Dedifferentiated amniotic fluid mesenchymal stem cell (primary cell): Measurements from ENCODE around the gene TMBIM4.
A peak's percentile ranks its signal among the peaks of the same experiment; 100 is the strongest.

Source experiments
- DNase-seq: peaks from one replicate; pipeline ENCODE4 v3.0.0-alpha.2; 2016; ENCODE audit errors: extremely low spot score

TMBIM4 gene

GRCh38 chr12:66140731-66141130, 29.1 kb downstream of the TMBIM4 start:
- no peak for DNase-seq

- no peak for DNase-seq
Measured at GRCh38 chr12:66139328-66139727, 30.5 kb downstream of the TMBIM4 start.

DNA sequence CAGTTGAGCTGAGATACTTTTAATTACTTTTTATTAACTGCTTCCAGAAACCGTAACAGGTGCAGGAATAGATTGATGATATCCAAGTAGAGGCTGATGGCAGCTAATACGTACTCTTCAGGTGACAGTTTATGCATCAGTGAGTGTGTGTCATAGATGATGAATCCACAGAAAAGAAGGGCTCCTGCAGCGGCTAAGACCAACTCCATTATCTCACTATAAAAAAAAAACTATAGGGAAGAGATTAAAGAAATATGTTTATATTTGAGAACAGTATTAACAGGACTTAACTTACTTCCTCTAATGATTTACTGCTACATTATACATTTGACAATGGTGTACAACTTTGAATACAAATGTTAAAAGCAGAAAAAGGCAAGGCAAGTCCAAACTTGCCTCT, 31.9 kb downstream of the TMBIM4 start:
- no peak for DNase-seq

DNA sequence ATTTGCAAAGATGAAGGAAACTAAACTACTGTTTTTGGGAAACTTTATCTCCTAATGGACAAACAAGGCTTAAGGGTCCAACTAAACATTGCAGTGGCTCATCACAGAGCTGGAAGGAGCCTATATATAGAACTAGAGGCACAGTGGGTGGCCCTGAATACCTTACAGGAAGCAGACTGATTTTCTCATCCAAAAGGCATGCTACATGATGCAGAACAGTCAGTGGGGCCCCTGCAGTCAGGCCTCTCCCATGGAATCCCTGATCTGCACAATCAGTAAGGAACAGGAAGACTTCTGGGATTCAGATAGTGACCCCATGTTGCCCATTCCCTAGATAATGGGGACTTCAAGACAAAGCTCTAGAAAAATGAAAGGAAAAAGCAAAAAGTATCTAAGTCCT, 37.4 kb downstream of the TMBIM4 start:
- peak; percentile 47 for DNase-seq

DNA sequence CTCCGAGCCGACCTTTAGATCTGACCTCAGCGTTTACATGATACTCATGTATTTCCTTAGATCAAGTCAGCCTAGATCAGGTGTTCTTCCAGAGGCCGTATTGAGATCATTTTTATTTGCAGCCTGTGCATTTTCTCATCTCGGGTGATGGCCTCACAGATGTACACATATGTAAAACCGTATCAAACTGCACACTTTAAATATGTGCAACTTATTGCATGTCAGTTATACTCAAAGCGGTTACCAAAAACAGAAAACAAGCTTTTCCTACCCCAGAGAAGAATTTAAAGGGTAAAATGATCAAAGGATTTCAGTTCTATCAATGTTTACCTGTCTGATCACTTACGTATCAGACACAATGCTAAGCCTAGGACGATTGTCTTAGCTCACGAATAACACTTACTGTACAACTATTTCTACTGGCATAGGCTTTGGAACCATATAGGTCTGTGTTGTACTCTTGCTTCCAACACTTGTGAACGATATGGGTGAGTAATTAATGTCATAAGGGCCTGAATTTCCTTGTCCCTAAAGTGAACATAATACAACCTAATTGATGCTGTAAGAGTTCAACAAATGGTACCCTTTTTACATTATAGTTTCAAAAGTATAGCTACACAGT, 38.6 kb downstream of the TMBIM4 start:
- DNase-seq = no peak

DNA sequence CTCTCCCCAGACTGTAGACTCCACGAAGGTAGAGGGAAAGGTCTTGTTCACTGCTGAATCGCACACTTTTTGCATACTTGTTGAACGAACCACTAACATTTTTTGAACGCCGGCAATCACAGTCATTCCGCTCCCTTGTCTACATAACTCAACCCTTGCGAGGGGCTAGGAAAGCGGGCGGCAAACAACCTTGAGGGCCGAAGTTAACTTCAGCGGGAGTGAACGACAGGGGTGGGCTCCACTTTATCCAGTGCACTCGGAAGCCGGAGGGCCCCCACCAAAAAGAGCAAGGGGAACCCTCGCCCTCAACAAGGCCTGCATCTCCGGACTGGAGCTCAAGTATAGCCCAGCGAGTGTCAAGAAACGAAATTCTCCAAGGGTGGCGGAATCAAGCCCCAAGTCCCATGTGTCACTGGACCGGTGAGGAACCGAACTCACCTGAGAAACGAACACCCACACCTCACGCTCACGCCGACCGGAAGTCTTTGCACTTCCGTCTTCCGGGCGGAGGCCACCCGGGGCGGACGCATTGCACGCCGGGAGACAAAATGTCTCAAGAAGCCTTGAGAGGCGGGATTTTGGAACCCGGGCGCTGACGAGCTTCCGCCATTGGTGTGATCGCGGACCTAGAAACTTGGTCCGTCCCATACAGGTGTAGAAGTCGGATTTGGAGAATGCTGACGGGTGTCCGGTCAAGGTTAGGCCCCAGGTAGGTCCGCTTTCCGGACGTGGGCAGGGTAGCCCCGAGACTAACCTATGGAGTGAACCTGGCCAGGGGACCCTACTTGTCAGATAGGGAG, 39.3 kb downstream of the TMBIM4 start, which contains the start of gene LLPH:
Gene LLPH, minus strand, starts transcription at position 484 of the 800 bp plus-strand sequence. CDS start 1,644 bp downstream, outside the sequence.
- peak; percentile 86 for DNase-seq

GRCh38 chr12:66129934-66130266, 39.9 kb downstream of the TMBIM4 start:
- no peak for DNase-seq

DNA sequence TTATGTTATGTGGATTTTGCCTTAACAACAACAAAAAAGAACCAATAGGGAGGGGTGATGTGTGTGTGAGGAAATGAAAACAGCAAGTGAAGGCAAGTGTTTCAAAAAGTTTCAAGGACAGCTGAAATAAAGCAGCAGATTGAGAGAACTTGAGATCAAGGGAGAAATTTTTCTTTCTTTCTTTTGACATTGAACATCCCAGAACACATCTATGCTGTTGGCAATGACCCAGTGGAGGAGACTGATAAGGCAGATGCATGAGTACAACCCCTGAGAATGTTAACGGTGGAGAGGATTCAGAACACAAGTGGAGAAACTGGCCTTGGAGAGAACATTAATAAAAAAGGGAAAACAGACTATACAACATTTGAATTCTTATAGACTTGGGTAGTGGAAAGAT, 42.1 kb downstream of the TMBIM4 start:
- no peak for DNase-seq

- no peak for DNase-seq
Measured at GRCh38 chr12:66120477-66120876, 49.3 kb downstream of the TMBIM4 start.

DNA sequence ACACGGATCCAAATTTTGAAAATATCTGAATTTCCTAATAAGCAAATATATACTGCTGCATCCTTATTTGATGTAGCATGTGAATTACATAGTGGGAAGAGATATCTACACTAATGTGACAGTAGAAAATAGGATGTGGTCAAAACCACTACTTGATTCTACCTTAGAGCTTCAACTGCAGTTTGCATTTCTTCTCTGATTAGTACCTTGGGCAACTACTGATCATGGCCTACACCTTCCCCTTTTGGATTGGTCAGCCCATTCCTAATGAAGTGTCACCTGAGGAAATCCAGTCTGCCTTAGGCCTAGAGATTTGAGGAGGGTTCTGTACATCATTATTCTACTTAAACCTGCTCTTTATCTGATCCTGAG, 49.9 kb downstream of the TMBIM4 start:
- DNase-seq = no peak

DNA sequence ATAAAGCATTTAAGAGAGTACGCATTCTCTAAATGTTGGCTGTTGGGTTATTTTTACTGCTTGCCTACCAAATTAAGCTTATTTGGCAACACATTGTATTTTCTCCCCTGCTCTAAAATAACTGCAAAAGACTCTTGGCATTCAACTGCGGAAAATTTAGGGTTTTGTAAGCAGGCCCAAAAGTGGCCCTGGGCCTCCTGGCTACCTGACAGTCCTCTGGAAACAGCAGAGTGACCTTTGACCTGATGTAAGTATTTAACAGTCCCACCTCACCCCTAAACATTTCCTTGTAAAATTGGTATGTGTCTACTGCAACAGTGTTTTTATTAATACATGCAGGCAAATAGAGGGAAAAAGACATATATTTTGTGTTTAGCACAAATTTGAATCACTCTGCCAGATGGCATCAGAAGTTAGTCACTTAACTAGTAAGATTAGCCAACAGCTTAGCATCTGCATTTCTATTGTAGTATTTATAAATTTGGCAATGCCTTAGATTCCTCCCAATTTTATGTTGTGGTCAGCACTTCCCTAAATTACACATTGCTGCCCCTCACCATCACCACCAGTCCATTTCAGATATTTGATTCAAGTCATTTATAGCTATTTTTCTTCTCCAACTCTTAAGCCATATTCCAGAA, 50.4 kb downstream of the TMBIM4 start:
- DNase-seq = no peak

DNA sequence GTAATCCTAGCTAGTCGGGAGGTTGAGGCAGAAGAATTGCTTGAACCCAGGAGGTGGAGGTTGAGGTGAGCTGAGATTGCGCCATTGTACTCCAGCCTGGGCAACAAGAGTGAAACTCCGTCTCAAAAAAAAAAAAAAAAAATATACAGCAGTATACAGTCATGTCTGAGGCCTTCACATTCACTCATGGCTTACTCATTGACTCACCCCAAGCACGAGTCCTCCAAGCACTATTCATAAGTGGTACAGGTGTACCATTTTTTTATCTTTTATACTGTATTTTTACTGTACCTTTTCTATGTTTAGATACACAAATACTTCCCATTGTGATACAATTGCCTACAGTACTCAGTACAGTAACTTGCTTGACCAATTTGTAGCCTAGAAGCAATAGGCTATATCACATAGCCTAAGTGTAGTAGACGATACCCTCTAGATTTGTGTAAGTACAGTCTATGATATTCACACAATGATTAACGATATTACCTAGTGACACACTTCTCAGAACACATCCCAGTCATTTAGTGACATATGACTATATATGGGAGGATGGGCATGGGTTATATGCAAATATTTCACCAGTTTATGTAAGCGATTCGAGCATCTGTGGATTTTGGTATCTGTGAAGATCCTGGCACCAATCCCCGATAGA, 51.4 kb downstream of the TMBIM4 start:
- no peak for DNase-seq

- no peak for DNase-seq
Measured at GRCh38 chr12:66117242-66117641, 52.6 kb downstream of the TMBIM4 start.

DNA sequence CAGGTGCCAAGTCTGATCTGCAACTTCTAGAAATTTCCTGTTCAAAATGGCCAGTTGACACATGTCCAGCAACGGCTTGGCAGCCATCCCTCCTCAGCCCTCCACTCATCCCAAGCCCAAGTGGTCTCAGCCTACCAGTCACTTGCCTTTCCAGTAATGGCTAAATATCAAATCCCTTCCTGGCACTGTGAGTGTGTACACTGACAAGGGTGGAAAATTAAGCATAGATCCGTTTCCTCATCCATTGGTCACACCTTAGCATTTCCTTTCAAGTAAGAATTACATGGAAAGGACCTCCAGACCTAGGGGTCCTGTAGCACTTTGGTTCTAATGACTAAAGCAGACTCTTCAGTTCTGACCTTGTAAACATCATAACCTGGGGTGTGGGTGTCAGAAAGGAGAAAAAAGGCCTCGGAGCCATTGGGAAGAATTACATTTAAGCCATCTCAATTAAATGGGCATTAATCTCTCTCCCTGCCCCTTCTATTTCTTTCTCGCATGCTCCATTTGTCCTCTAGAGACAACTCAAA, 54.7 kb downstream of the TMBIM4 start:
- DNase-seq = no peak

- DNase-seq = no peak
Measured at GRCh38 chr12:66113471-66113870, 56.3 kb downstream of the TMBIM4 start.

GRCh38 chr12:66111605-66112004, 58.2 kb downstream of the TMBIM4 start:
- peak; percentile 14 for DNase-seq

DNA sequence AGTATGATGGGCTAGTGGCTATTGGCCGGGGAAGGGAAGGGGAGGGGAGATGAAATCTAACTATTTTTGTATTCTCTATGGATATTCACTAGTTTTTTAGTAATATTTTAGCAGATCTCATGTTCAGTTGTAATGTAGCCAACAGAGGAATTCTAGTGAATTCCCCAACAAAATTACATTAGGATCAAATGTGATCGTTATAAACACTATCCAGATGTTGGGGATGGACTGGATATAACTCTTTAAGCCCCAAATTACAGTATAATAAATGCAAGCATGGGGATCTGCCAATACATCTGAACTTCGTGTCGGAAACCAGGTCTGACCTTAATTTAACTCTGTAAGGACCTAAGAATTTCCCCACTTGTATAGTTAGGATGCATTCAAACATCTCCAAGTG, 60.7 kb downstream of the TMBIM4 start:
- no peak for DNase-seq

- no peak for DNase-seq
Measured at GRCh38 chr12:66108386-66108785, 61.4 kb downstream of the TMBIM4 start.

- DNase-seq = peak; percentile 98
Measured at GRCh38 chr12:66107451-66107915, 62.3 kb downstream of the TMBIM4 start.

GRCh38 chr12:66103016-66103913, 66.5 kb downstream of the TMBIM4 start:
- DNase-seq = no peak
